Sigmoid colon (tissue), 7 donors: ENCODE data around the gene ZBTB5. TPM values are rescaled to one million over a fixed set of nuclear protein-coding genes. Genes with fewer than 3 reads are reported as not detected.
"Not testable (repeated sequence)": the region's sequence is repeated elsewhere in the genome, so short reads cannot be mapped to it uniquely, and the experiment has no call there.

Experiments
- DNase-seq: peaks from one replicate; pipeline ENCODE4 v3.0.0-alpha.2; 2019
- H3K27ac ChIP-seq, 4 donors: fragments of 200-600 bp; sonication (generic); one replicate each; pipeline ENCODE4 v1.5.1; 2016 to 2019; ENCODE audit warnings: mild to moderate bottlenecking in 1 of 4
- H3K27me3 ChIP-seq, 3 donors: fragments of 200-600 bp; sonication (generic); one replicate each; pipeline ENCODE4 v1.5.1; 2019; ENCODE audit warnings: mild to moderate bottlenecking in 1 of 3
- H3K36me3 ChIP-seq, 4 donors: fragments of 200-600 bp; sonication (generic); one replicate each; pipeline ENCODE4 v1.5.1; 2016 to 2019
- H3K4me1 ChIP-seq, 4 donors: fragments of 200-600 bp; sonication (generic); one replicate each; pipeline ENCODE4 v1.5.1; 2017 to 2019
- H3K4me3 ChIP-seq, 4 donors: fragments of 200-600 bp; sonication (generic); one replicate each; pipeline ENCODE4 v1.5.1; 2017 to 2019; ENCODE audit warnings: mild to moderate bottlenecking in 2 of 4, moderate library complexity in 1 of 4
- H3K9me3 ChIP-seq, 4 donors: fragments of 200-600 bp in 3 of 4; sonication (generic) in 3 of 4; one replicate each; pipeline versions ENCODE4 v1.5.1 to v1.6.1; 2013 to 2019
- CTCF ChIP-seq, 4 experiments: fragments of 450-650 bp in 3 of 4; fragments of 200-600 bp in 1 of 4; IDR thresholded peaks; one replicate each; pipeline ENCODE4 v1.5.1; 2016 to 2019; ENCODE audit warnings: antibody characterized with exemption in 4 of 4, mild to moderate bottlenecking in 3 of 4, moderate library complexity in 2 of 4
- EP300 ChIP-seq, 4 donors: sonication (generic); formaldehyde crosslinking; IDR thresholded peaks; one replicate each; pipeline ENCODE4 v1.6.1; 2017; ENCODE audit warnings: antibody characterized with exemption in 4 of 4
- POLR2A ChIP-seq, 2 donors: fragments of 450-650 bp; IDR thresholded peaks; one replicate each; pipeline ENCODE4 v1.6.1; 2016; ENCODE audit warnings: antibody characterized with exemption in 2 of 2, mild to moderate bottlenecking in 2 of 2, moderate library complexity in 2 of 2
- POLR2AphosphoS5 ChIP-seq, 4 donors: sonication (generic); formaldehyde crosslinking; IDR thresholded peaks; one replicate each; pipeline ENCODE4 v1.6.1; 2017; ENCODE audit warnings: antibody characterized with exemption in 4 of 4
- WGBS, 2 donors: extraction: QIAGEN DNeasy Blood & Tissue Kit; methylation state at CpG; one replicate each; pipeline ENCODE4 v1.1.7; 2013; 5-methylcytosine and 5-hydroxymethylcytosine counted together
- intact Hi-C: fragments of 100-400 bp; cut with DNase I; formaldehyde crosslinking; loops from one replicate; pipeline ENCODE4 v1.15.1; 2023
- polyA plus RNA-seq, 3 donors: library from polyadenylated mRNA; stranded (reverse); fragments of 200-250 nt; gene quantifications; one replicate each; pipeline ENCODE4 v1.2.3, GENCODE V29; 2013
- total RNA-seq, 4 donors: library from RNA; depleted of rRNA; stranded (reverse); fragments of >200 nt; gene quantifications; one replicate each; pipeline ENCODE4 v1.1.0, GENCODE V29; 2016
- donor health status: healthy with polysubstance abuse.
- donor health status: Bipolar disorder and iron deficiency.
- donor health status: healthy.

Gene ZBTB5
- total RNA-seq (10 to 100 TPM in 2 of 4 donors, 1 to 10 TPM in 2; 7.2 to 11.1 (median 10.2) TPM), polyA plus RNA-seq (1 to 10 TPM; 3.6 to 7.7 (median 4.4) TPM)

- intact Hi-C loops = loop anchor here (10.0 kb wide), 1 partner anchor 599 kb away; the partner anchor contains the start of gene SHB
- H3K36me3 ChIP-seq = no peaks in the 10 kb centered on the region
- H3K4me3 ChIP-seq = peak within 1 kb of the TSS; percentile 82 to 99 (median 88)
- H3K4me1 ChIP-seq = peaks cover 0 to 44% (median 39%) of the 10 kb centered on the region in 4 donors
- peak in 1 of 4 donors; percentile 25 for TF ChIP-seq EP300 (IDR thresholded peaks at IDR 0.05)
- peak; percentile 80 to 89 for TF ChIP-seq POLR2A (IDR thresholded peaks at IDR 0.05)
- no peak for TF ChIP-seq CTCF (IDR thresholded peaks at IDR 0.05)
- TF ChIP-seq POLR2AphosphoS5 (IDR thresholded peaks at IDR 0.05) = peak; percentile 84 to 91 (median 89)
- peak within 1 kb of the TSS; percentile 99 to 100 (median 100) for H3K27ac ChIP-seq
- WGBS, 2 donors = 0% methylated on average over 52 of the region's 52 CpGs
- peak; percentile 100 for DNase-seq
- H3K27me3 ChIP-seq = no peaks in the 10 kb centered on the region
- H3K9me3 ChIP-seq = no peaks in the 10 kb centered on the region
These were observed at the start of gene ZBTB5 for GRCh38 chr9:37465249-37466036. Gene ZBTB5 (minus strand): TSS chr9:37465450. CDS start chr9:37442551, 22,899 bp downstream.

DNA sequence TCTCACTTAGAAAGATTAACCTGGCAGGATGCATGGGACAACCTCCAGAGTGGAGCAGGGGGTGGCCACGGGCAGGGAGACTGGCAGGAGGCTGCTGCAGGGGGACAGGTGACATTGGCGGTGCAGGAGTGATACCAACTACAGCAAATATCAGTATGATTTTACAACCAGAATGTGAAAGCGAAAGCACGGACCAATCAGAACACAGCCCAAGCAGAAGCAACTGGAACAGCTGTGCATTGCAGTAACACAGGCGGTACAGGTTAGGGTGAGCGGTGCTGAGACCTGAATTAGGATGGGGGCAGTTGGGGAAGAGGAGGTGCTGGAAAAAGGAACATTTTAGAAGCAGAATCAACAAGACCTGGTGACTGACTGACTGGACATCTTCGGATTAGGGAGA lies 49.7 kb upstream of the ZBTB5 start:
- intact Hi-C loops = no loop called here
- H3K9me3 ChIP-seq = no peaks in the 10 kb centered on the region
- TF ChIP-seq POLR2A (IDR thresholded peaks at IDR 0.05) (no peak), EP300 (IDR thresholded peaks at IDR 0.05) (no peak), POLR2AphosphoS5 (IDR thresholded peaks at IDR 0.05) (no peak), CTCF (IDR thresholded peaks at IDR 0.05) (no peak)
- WGBS, 2 donors = 30 to 73% methylated on average over 7 of the region's 7 CpGs
- no peak overlapping the region for H3K4me3 ChIP-seq
- no peaks in the 10 kb centered on the region for H3K4me1 ChIP-seq
- DNase-seq = no peak
- no peaks in the 10 kb centered on the region for H3K27me3 ChIP-seq
- peaks cover 4 to 76% (median 17%) of the 10 kb centered on the region in 4 donors for H3K36me3 ChIP-seq
- no peak overlapping the region for H3K27ac ChIP-seq

DNA sequence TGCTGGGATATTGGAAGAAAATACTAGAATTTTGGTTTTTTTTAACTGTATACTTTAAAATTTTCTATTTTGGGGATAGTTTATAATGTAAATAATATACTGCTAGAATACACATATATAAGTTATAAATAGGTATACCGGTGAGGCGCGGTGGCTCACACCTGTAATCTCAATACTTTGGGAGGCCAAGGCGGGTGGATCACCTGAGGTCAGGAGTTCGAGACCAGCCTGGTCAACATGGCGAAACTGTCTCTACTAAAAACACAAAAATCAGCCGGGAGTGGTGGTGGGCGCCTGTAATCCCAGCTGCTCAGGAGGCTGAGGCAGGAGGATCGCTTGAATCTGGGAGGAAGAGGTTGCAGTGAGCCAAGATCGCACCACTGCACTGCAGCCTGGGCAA lies 49.2 kb upstream of the ZBTB5 start:
- H3K27ac ChIP-seq, intact Hi-C loops, H3K9me3 ChIP-seq, DNase-seq, H3K4me3 ChIP-seq, H3K27me3 ChIP-seq, H3K4me1 ChIP-seq: not testable (repeated sequence)
- H3K36me3 ChIP-seq = peaks cover 4 to 75% (median 17%) of the 10 kb centered on the region in 4 donors
- WGBS, 2 donors = 96 to 97% methylated on average over 10 of the region's 10 CpGs

DNA sequence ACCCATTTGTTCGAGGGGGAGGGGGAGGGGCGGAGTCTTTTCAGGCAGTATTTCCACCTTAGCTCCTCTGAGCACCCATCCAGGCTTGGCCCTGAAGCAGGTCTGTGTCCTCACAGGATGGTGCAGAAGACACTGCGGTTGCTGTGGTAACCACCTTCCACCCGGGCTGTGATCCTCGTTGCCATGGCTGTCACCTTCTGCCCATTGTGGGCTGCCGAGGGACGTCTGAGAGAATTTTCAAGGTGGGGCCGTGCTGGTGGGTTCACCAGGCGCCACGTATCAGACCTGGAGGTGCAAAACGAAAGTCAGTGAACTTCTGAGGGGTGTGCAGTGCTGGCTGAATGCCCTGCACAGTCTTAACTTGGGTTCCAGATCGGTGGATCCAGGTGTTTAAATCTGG lies 47.2 kb upstream of the ZBTB5 start:
- no peak for DNase-seq
- H3K4me1 ChIP-seq = no peaks in the 10 kb centered on the region
- H3K4me3 ChIP-seq = no peak overlapping the region
- H3K27me3 ChIP-seq = no peaks in the 10 kb centered on the region
- TF ChIP-seq POLR2AphosphoS5 (IDR thresholded peaks at IDR 0.05) = no peak
- no peak for TF ChIP-seq CTCF (IDR thresholded peaks at IDR 0.05)
- no peak for TF ChIP-seq EP300 (IDR thresholded peaks at IDR 0.05)
- no peak for TF ChIP-seq POLR2A (IDR thresholded peaks at IDR 0.05)
- no peak overlapping the region for H3K27ac ChIP-seq
- H3K9me3 ChIP-seq = no peaks in the 10 kb centered on the region
- WGBS, 2 donors = 78 to 89% methylated on average over 12 of the region's 12 CpGs
- intact Hi-C loops = no loop called here
- peaks cover 0 to 77% (median 14%) of the 10 kb centered on the region in 4 donors for H3K36me3 ChIP-seq
